Activated CD4-positive, alpha-beta T cell treated with anti-CD3 and anti-CD28 coated beads, Interleukin-2, amount 50 U/mL, for 16 hours (primary cell): ENCODE results near the gene KMT5C.

ENCODE experiments used
- DNase-seq: peaks from one replicate; pipeline ENCODE4 v3.0.0-alpha.2; 2020

KMT5C gene

GRCh38 chr19:55348317-55349034 is 8.8 kb downstream of the KMT5C start:
- DNase-seq, result no peak

DNA sequence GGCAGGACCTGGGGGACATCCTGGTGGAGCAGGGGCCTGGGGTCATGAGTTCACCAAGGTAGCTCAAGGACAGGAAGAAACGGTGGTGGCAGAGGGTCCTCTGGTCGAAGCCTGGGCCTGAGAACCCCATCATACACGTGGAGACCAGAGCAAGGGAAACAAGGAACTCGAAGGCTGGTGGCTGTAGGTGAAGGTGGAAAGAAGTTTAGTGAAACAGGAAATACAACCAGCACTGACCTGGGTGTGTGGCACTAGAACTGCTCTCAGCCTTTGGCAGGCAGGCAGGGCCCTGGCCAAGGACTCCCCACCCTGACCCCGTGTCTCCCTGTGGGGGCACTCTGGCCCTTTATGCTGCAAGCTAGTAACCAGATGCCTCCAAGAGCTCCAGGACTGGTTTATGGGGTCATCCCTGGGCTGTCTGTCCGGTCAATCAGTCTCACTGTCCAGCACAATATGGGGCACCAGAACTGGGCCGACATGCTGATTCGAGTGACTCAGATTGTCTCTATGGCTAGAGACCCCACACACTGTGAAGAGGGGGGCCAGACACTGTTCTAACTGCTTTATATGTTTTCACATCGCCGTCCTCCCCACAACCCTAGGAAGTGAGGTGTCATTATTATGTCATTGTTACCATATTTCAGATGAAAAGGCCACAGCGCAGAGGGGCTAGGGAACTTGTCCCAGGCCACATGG is 11.1 kb downstream of the KMT5C start:
- no peak for DNase-seq

GRCh38 chr19:55352040-55352439 is 12.4 kb downstream of the KMT5C start:
- DNase-seq, result no peak

DNA sequence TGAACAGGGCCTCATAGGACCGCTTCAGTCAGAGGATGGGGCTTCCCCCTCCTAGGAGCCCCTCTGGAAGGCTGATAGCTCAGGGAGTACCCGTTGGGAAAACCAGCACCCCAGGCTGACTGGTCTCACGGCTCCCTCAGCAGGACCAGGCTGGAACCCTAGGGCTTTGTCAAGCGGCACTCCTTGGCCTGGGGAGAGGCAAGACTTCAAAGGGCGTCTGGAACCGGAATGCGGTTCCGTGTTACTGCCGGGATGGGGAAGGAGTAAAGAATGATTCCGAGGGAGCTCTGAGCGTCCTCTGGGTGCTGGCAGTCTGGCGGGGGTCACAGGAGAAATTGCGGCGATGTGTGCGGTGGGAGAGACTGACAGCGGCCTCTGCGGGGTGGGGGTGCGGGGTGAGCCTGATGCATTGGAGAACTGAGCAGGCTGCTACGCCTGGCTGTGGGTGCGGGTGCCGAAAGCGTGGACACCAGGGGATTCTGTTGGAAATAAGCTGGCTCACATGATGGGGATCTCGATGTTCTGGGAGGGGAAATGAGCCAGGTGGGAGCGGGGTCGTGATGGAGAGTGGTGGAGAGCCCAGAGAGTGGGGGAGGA is 13.0 kb downstream of the KMT5C start:
- DNase-seq, result no peak

GRCh38 chr19:55353356-55353802 is 13.7 kb downstream of the KMT5C start:
- DNase-seq, result no peak

- no peak for DNase-seq
Measured at GRCh38 chr19:55353803-55354697, 14.4 kb downstream of the KMT5C start.

DNA sequence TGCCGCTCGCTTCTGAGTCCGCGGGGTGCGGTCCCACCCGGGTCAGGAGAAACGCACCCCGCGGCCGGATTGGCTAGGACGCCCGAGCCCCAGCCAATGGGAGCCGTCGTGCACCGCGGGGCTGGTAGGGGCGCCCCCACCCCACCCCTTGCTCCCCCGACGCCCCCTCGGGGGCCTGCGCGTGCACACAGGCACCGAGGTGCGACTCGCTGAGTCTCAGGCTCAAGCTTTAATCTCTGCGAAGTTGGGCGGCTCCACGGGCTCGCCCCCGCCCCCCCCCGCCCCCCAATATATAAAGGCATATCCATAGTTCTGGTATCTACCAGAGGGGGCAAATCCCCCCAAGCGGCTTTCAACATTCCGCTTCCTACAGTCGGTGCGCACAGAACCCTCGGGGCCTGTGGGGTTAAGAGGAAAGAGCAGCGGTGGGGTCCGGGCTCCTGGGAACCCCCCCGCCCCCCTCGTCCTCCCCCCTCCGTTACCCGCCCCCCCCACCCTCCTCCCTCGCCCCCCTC is 15.1 kb downstream of the KMT5C start, which contains the start of gene COX6B2:
TSS of gene COX6B2 (minus strand) at position 22 of the 515 bp plus-strand sequence. CDS start 198 bp downstream, outside the sequence.
- DNase-seq, result no peak

DNA sequence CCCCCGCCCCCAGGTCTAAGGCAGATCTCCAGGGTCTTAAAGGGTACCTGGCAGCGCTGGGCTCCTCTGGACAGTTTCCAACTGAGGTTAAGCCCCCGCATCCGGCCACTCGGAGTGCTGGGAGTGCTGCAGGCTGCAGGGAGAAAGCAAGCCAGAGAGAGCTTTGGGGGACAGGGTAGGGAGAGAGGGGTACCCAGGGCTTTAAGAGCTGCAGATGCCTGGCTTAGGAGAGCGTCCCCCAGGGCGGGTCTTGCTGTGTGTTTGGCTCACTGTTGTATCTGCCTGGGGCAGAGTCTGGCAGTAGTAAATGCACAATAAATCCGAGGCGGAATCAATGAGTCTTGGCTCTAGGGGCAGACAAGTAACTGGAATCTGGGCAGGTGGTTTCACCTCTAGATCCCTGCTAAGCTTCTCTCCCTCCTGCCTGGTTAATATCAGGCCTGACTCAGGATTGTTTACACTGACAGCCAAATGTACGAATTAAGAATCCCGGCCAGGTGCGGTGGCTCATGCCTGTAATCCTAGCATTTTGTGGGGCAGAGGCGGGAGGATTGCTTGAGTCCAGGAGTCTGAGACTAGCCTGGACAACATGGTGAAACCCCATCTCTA is 15.6 kb downstream of the KMT5C start:
- DNase-seq, result no peak

DNA sequence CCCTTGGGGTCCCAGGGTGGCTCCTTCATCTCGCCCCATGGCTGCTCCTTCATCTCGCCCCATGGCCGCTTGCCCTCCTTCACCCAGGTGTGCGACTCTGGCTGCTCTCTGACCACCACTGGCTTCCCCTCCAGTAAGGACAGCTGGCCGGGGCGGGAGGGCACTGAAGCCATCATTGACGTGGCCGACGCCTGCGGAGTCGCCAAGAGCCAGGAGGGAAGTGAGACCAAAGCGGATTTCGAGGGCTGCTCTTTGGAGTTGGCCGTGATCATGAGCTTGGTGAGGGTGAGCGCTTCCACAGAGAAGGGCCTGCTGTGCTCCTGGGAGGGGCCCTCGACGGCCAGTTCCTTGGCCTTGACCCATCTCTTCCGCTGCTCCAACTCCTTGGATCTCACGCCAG is 18.8 kb downstream of the KMT5C start:
- no peak for DNase-seq

- no peak for DNase-seq
Measured at GRCh38 chr19:55358943-55359908, 19.6 kb downstream of the KMT5C start.

DNA sequence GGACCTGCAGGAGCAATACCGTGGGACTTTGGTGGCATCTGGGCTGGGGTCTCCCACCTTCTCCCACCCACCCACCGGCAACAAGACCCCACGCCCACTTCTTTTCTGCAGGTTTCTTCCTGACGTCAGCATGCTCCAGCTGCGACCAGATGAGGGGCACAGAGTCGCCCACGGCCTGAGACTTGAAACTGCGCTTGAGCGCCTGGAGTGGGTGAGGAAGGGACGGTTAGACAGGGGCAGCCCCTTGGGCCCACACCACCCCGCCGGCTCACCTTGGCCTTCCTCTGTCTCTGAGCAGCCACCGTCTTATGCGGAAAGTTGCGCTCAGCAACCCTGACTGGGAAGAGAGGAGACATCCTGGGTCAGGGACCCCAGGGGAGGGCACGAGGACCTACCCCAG is 21.2 kb downstream of the KMT5C start:
- DNase-seq, result no peak

DNA sequence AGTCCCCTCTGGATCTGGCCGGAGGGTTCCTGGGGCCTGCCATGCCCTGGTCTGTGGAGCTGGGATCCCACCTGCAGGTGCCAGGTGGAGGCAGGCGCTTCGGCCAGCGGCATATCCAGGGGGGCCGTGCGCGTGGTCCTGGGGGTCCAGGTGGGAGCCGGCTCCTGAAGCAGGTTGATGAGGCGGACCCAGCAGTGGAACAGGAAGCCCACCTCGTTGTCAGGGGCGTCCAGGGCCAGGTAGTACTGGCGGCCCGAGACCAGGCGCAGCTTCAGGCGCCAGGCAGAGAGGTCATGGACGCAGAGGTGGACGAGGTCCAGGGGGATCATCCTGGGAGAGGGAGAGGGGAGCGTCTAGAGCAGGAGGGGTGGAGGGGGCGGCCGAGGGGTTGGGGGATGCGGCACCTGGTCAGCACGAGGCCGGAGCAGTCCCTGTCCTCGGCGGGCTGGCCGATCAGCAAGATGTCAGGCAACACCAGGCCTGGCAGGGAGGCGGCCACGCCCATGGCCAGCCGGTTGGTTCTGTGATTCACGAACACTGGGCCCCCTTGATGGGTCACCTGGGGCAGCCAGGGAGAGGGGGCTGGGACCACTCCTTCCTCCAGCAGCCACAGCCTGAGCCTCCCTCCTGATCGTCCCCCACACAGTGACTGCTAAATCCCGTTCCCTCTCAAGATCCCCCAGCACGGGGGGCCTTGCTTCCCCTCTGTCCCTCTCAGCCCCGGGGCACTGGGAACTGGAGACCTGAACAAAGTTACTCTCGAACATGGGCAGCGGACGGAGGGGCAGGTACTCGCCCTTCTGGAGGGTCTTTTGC is 22.7 kb downstream of the KMT5C start:
- DNase-seq, result no peak

DNA sequence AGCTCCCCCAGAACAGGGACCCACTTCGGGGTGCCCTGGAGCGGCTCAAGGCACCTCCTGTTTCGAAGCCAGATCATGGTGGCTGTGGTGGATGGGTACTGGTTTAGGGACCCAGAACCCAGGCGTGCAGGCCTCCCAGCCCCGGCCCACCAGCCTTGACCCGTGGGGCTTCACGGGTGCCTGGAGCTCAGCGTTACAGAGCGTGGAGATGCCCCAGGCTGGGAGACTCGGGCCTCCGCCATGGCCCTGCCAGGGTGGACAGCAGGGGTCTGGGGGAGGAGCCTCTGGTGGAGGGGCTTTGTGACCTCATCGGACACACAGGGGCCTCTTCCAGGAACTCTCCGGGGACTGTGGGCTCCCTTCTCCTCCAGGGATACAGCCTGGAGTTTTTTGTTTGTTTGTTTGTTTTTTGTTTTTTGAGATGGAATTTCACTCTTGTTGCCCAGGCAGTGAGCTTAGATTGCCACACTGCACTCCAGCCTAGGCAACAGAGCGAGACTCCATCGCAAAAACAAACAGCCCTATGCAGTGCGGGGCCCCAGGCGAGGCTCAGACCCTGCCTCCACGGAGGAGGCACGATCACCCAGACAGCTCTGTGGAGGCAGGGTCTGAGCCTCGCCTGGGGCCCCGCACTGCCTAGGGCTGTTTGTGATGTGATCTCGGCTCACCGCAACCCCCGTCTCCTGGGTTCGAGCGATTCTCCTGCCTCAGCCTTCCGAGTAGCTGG is 23.5 kb downstream of the KMT5C start, which contains the start of gene GARIN5B:
TSS of gene GARIN5B (minus strand) at position 271 of the 727 bp plus-strand sequence. CDS start at position 77, 194 bp downstream.
- DNase-seq, result no peak

DNA sequence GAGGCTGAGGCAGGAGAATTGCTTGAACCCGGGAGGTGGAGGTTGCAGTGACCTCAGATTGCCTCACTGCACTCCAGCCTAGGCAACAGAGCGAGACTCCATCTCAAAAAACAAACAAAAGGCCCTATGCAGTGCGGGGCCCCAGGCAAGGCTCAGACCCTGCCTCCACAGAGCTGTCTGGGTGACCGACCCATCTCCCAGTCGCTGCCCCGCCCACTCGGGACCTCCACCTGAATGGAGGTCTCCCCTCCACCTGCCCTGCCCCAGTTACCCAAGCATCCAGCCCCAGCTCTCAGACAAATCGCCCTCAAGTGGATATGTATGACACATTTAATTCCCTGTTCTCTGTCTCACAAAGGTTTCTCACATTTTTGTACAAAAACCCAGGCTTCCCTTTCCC is 25.6 kb downstream of the KMT5C start:
- no peak for DNase-seq

DNA sequence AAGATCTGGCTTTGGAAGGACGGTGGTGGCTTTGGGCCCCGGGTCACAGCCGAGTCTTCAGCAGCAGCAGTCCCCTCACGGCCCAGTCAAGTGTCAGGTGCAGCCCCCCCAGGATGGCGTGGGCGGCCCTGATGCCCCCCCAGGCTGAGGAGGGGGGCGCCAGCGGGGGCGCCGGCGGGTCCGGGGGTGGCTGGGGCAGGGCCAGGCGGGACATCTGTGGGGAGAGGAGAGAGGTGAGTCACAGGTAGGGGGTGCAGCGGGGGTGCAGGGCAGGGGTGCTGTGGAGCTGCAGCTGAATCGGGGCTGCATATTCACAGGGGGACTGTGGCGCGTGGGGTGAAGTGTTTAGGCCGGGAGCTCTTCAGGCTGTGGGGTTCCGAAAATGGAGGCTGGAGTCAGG is 26.3 kb downstream of the KMT5C start:
- no peak for DNase-seq

DNA sequence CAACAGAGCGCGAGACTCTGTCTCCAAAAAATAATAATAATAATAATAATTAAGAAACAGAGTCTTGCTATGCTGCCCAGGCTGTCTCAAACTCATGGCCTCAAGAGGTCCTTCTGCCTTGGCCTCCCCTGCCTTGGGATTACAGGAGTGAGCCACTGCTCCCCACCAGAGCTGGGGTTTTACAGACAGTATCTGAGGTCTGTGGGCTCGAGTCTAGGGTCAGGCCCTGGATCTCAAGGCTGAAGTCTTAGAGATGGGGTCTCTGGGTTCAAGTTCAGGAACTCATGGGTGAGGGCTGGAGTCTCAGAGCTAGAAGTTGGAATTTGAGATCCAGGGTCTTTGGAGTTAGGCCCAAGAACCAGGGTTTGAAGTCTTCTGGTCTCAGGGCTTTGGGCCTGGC is 27.1 kb downstream of the KMT5C start:
- no peak for DNase-seq

DNA sequence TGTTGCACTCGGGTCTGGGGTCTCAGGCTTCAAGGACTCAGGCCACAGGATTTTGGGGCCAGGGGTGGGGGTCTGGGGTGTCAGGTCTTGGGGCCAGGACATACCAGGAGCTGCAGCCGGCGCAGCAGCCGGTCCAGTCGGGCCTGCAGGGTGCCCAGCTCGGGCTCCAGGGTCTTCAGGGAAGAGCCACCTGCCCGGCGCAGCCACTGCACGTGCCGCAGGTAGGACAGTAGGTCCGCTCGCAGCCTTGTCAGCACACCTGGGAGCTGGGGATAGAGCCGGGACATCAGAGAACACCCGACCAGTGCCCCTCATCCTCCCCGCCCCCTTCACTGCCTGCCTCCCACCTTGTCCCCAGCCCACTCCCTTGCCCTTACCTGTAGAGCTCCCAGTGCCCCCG is 28.4 kb downstream of the KMT5C start:
- no peak for DNase-seq

- DNase-seq, result no peak
Measured at GRCh38 chr19:55368701-55369563, 29.3 kb downstream of the KMT5C start.
